ENCODE measurements around the gene PTPRN2. TPM values are rescaled to one million over a fixed set of nuclear protein-coding genes. Genes with fewer than 3 reads are reported as not detected.

PTPRN2 gene
- total RNA-seq, 2 donors from 2014 or later = 30.3 to 40.7 TPM

GRCh38 chr7:158072991-158073730, 514.5 kb downstream of the PTPRN2 start:
- intact Hi-C loops (cut with DNase I, micrococcal nuclease) = no loop called here
- ATAC-seq (no peak), DNase-seq (no peak)

- ATAC-seq (no peak), DNase-seq (no peak)
- intact Hi-C loops (cut with DNase I, micrococcal nuclease) = no loop called here
These were observed 517.3 kb downstream of the PTPRN2 start for GRCh38 chr7:158070222-158070920.

GRCh38 chr7:158068853-158069252, 518.8 kb downstream of the PTPRN2 start:
- ATAC-seq (no peak), DNase-seq (no peak)
- intact Hi-C loops (cut with DNase I, micrococcal nuclease) = no loop called here

- ATAC-seq = no peak
These were observed 519.6 kb downstream of the PTPRN2 start for GRCh38 chr7:158067931-158068482.

GRCh38 chr7:158067219-158067930, 520.2 kb downstream of the PTPRN2 start:
- intact Hi-C loops (cut with DNase I, micrococcal nuclease) = no loop called here
- DNase-seq = no peak
- no peak for ATAC-seq

More at GRCh38 chr7:158067931-158068482, 519.6 kb downstream of the PTPRN2 start:
- intact Hi-C loops (cut with DNase I, micrococcal nuclease) = no loop called here
- DNase-seq = no peak

- no peak for ATAC-seq
These were observed 521.5 kb downstream of the PTPRN2 start for GRCh38 chr7:158066085-158066484.

GRCh38 chr7:158065340-158065739, 522.3 kb downstream of the PTPRN2 start:
- ATAC-seq (no peak), DNase-seq (no peak)

More at GRCh38 chr7:158066085-158066484, 521.5 kb downstream of the PTPRN2 start:
- intact Hi-C loops (cut with DNase I, micrococcal nuclease) = no loop called here
- DNase-seq = no peak

GRCh38 chr7:158064631-158065030, 523.0 kb downstream of the PTPRN2 start:
- DNase-seq (no peak), ATAC-seq (no peak)
- intact Hi-C loops (cut with DNase I, micrococcal nuclease) = no loop called here

More at GRCh38 chr7:158065340-158065739, 522.3 kb downstream of the PTPRN2 start:
- intact Hi-C loops (cut with DNase I, micrococcal nuclease) = no loop called here

- intact Hi-C loops (cut with DNase I, micrococcal nuclease) = no loop called here
- no peak for ATAC-seq
- DNase-seq = no peak
These were observed 523.6 kb downstream of the PTPRN2 start for GRCh38 chr7:158063850-158064610.

- ATAC-seq (no peak), DNase-seq (no peak)
- intact Hi-C loops (cut with DNase I, micrococcal nuclease) = no loop called here
These were observed 525.0 kb downstream of the PTPRN2 start for GRCh38 chr7:158062661-158063060.

GRCh38 chr7:158061884-158062656, 525.6 kb downstream of the PTPRN2 start:
- ATAC-seq = no peak
- no peak for DNase-seq
- intact Hi-C loops (cut with DNase I, micrococcal nuclease) = no loop called here

- ATAC-seq = no peak
- intact Hi-C loops (cut with DNase I, micrococcal nuclease) = no loop called here
- no peak for DNase-seq
These were observed 526.5 kb downstream of the PTPRN2 start for GRCh38 chr7:158061026-158061630.

GRCh38 chr7:158060216-158060615, 527.4 kb downstream of the PTPRN2 start:
- ATAC-seq (no peak), DNase-seq (no peak)

GRCh38 chr7:158057446-158057845, 530.2 kb downstream of the PTPRN2 start:
- intact Hi-C loops (cut with DNase I, micrococcal nuclease) = no loop called here
- DNase-seq (no peak), ATAC-seq (no peak)

More at GRCh38 chr7:158060216-158060615, 527.4 kb downstream of the PTPRN2 start:
- intact Hi-C loops (cut with DNase I, micrococcal nuclease) = no loop called here

- no peak for ATAC-seq
- intact Hi-C loops (cut with DNase I, micrococcal nuclease) = no loop called here
- no peak for DNase-seq
These were observed 530.9 kb downstream of the PTPRN2 start for GRCh38 chr7:158056761-158057160.

GRCh38 chr7:158055726-158056510, 531.7 kb downstream of the PTPRN2 start:
- no peak for DNase-seq
- ATAC-seq = no peak
- intact Hi-C loops (cut with DNase I, micrococcal nuclease) = no loop called here

- DNase-seq = no peak
- intact Hi-C loops (cut with DNase I, micrococcal nuclease) = no loop called here
- ATAC-seq = no peak
These were observed 533.0 kb downstream of the PTPRN2 start for GRCh38 chr7:158054611-158055010.
